ENCODE measurements around the gene TNFAIP8L3.

DNA sequence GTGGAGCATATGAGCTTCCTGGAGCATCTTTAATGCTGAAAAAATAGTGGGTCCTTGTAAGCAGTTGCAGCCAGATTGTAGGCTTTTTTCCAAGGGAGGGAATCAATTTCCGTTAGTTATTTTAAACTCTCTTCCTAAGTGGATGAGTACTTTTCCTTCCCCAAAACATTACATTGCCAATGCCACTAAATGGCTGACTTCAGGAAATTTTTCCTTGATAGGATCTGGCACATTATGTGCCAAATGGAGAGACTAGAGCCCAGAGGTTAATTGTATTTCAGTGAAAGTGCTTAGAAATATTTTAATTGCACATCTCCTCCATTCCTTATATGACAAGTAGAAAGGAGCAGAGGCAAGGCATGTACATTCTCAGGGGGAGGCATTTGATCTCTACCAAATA, 83.5 kb downstream of the TNFAIP8L3 start:
- TF ChIP-seq, protein P1, sequence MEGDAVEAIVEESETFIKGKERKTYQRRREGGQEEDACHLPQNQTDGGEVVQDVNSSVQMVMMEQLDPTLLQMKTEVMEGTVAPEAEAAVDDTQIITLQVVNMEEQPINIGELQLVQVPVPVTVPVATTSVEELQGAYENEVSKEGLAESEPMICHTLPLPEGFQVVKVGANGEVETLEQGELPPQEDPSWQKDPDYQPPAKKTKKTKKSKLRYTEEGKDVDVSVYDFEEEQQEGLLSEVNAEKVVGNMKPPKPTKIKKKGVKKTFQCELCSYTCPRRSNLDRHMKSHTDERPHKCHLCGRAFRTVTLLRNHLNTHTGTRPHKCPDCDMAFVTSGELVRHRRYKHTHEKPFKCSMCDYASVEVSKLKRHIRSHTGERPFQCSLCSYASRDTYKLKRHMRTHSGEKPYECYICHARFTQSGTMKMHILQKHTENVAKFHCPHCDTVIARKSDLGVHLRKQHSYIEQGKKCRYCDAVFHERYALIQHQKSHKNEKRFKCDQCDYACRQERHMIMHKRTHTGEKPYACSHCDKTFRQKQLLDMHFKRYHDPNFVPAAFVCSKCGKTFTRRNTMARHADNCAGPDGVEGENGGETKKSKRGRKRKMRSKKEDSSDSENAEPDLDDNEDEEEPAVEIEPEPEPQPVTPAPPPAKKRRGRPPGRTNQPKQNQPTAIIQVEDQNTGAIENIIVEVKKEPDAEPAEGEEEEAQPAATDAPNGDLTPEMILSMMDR (IDR thresholded peaks at IDR 0.05): no peak
- no peak for TF ChIP-seq POLR2A (IDR thresholded peaks at IDR 0.05)
- TF ChIP-seq EP300 (IDR thresholded peaks at IDR 0.05): no peak

All from tibial nerve (tissue), 4 donors.